HepG2 (cell line): ENCODE measurements around the gene ABCC10. TPM values are rescaled to one million over a fixed set of nuclear protein-coding genes. Genes with fewer than 3 reads are reported as not detected.

Experiments used
- ATF4 ChIP-seq, 2 experiments: fragments of 450-650 bp in 1 of 2; sonication (generic) in 1 of 2; formaldehyde crosslinking; IDR thresholded peaks; 2 replicates each; pipeline versions ENCODE4 v1.5.0 to v1.8.0; 2020 to 2022; ENCODE audit warnings: mild to moderate bottlenecking in 1 of 2, missing genetic modification reagents in 1 of 2
- ATM ChIP-seq: fragments of 450-650 bp; IDR thresholded peaks from 2 replicates; pipeline ENCODE4 v1.7.1; 2017; ENCODE audit warnings: mild to moderate bottlenecking, borderline replicate concordance
- CHCHD3 ChIP-seq: sonication (generic); formaldehyde crosslinking; IDR thresholded peaks from 2 replicates; pipeline ENCODE4 v1.8.0; 2022; ENCODE audit warnings: mild to moderate bottlenecking, missing genetic modification reagents, moderate library complexity
- EP300 ChIP-seq, 3 experiments: sonication (generic) in 1 of 3; formaldehyde crosslinking in 1 of 3; IDR thresholded peaks; 2 replicates each; pipeline versions ENCODE4 v1.5.1 to v1.6.1; 2011 to 2020; ENCODE audit warnings: low read depth in 2 of 3, low read length in 2 of 3, borderline replicate concordance in 1 of 3, improper control_type of control experiment in 1 of 3, mild to moderate bottlenecking in 1 of 3, missing genetic modification reagents in 1 of 3, moderate library complexity in 1 of 3
- EZH2 ChIP-seq: conservative IDR thresholded peaks from 2 replicates; pipeline ENCODE4 v1.6.1; 2012; ENCODE audit warnings: mild to moderate bottlenecking, low read depth, low read length, moderate library complexity
- GATAD2A ChIP-seq: IDR thresholded peaks from 2 replicates; pipeline ENCODE4 v1.6.1; 2016
- HOMEZ ChIP-seq: IDR thresholded peaks from 2 replicates; pipeline ENCODE4 v1.6.1; 2016; ENCODE audit warnings: low read depth
- KMT2B ChIP-seq: IDR thresholded peaks from 2 replicates; pipeline ENCODE4 v1.6.1; 2016; ENCODE audit warnings: missing genetic modification reagents, missing compliant biosample characterization
- NFIC ChIP-seq: IDR thresholded peaks from 2 replicates; pipeline ENCODE4 v1.6.1; 2012; ENCODE audit warnings: mild to moderate bottlenecking, low read length, inconsistent platforms
- NFKB2 ChIP-seq: sonication (generic); formaldehyde crosslinking; IDR thresholded peaks from 2 replicates; pipeline ENCODE4 v1.4.0; 2020; ENCODE audit warnings: missing genetic modification reagents, borderline replicate concordance
- PHF8 ChIP-seq: sonication (generic); formaldehyde crosslinking; IDR thresholded peaks from 2 replicates; pipeline ENCODE4 v1.5.0; 2020; ENCODE audit warnings: missing genetic modification reagents
- RAD51 ChIP-seq: fragments of 450-650 bp; IDR thresholded peaks from 2 replicates; pipeline ENCODE4 v1.6.1; 2016; ENCODE audit warnings: borderline replicate concordance
- SNAPC5 ChIP-seq: sonication (generic); formaldehyde crosslinking; IDR thresholded peaks from 2 replicates; pipeline ENCODE4 v1.8.1; 2023; ENCODE audit warnings: mild to moderate bottlenecking, missing genetic modification reagents, borderline replicate concordance
- SOX6 ChIP-seq, 2 experiments: fragments of 450-650 bp in 1 of 2; sonication (generic) in 1 of 2; formaldehyde crosslinking in 1 of 2; IDR thresholded peaks; 2 replicates each; pipeline versions ENCODE4 v1.4.0 to v1.6.1; 2017 to 2020; ENCODE audit warnings: antibody characterized with exemption in 1 of 2, mild to moderate bottlenecking in 1 of 2, missing genetic modification reagents in 1 of 2
- ZNF580 ChIP-seq: IDR thresholded peaks from 2 replicates; pipeline ENCODE4 v1.6.1; 2016; ENCODE audit warnings: low read depth, borderline replicate concordance
- ZNF644 ChIP-seq: IDR thresholded peaks from 2 replicates; pipeline ENCODE4 v1.6.1; 2016; ENCODE audit warnings: low read depth
- ZNF850 ChIP-seq: sonication (generic); formaldehyde crosslinking; conservative IDR thresholded peaks from 2 replicates; pipeline ENCODE4 v1.9.0; 2021; ENCODE audit warnings: mild to moderate bottlenecking, missing genetic modification reagents
- polyA plus RNA-seq, 8 experiments: library from polyadenylated mRNA; depleted of rRNA in 3 of 8; stranded (reverse) in 7 of 8; unstranded in 1 of 8; fragments of >200 nt; fragmentation: Illumina TruSeq in 4 of 8; extraction: Trizol in 4 of 8; gene quantifications; 2 replicates each; pipeline versions ENCODE4 v1.2.1 to v1.2.3, GENCODE V29; 2011 to 2016; ENCODE audit warnings: low read depth in 4 of 8, missing spikeins in 1 of 8, mixed read lengths in 1 of 8; ENCODE audit not compliant: insufficient read depth in 1 of 8
- total RNA-seq, 5 experiments: library from RNA; depleted of rRNA; stranded (reverse); fragments of >200 nt; fragmentation: Illumina TruSeq; extraction: Trizol; gene quantifications; 2 replicates each; pipeline ENCODE4 v1.2.3, GENCODE V29; 2016; ENCODE audit warnings: low read depth in 1 of 5

Gene ABCC10
- total and polyA plus RNA-seq, 2 of the 13 experiments (the other 11 are each of a cell fraction or from before 2014, with no cell fraction given) = 16.0 to 24.3 TPM

GRCh38 chr6:43493833-43494232, 66.5 kb downstream of the ABCC10 start (continued):
- TF ChIP-seq NFKB2 (no peak), ATF4 (CRISPR knock-in tag; IDR thresholded peaks at IDR 0.05) (no peak), ZNF850 (CRISPR knock-in tag) (no peak), CHCHD3 (CRISPR knock-in tag) (no peak), SOX6 (IDR thresholded peaks at IDR 0.05) (no peak), SOX6 (CRISPR knock-in tag; IDR thresholded peaks at IDR 0.05) (peak; percentile 35; the same call in 1 of the 2 replicates), NFIC (no peak), ZNF580 (CRISPR knock-in tag) (no peak), PHF8 (CRISPR knock-in tag) (no peak), GATAD2A (CRISPR knock-in tag) (peak; percentile 75; the same call in 1 of the 2 replicates), EZH2 (no peak), EP300 (IDR thresholded peaks at IDR 0.05; ENCODE audit: low read depth in 2 of 2, low read length in 2 of 2) (peak in 1 of 2 experiments; percentile 49; a peak in 1 of 4 replicates), EP300 (CRISPR knock-in tag; IDR thresholded peaks at IDR 0.05; ENCODE audit: borderline replicate concordance) (no peak), RAD51 (no peak), KMT2B (CRISPR knock-in tag) (0 out of 2 replicates have a peak, but pooled peaks have one; percentile 13), ZNF644 (0 out of 2 replicates have a peak, but pooled peaks have one; percentile 21), HOMEZ (no peak), SNAPC5 (CRISPR knock-in tag) (no peak), ATM (no peak)
- TF ChIP-seq, all 625 proteins: peak for 104
